Peyer's patch (tissue), 4 donors: ENCODE data around the gene SIGLEC5. TPM values are rescaled to one million over a fixed set of nuclear protein-coding genes. Genes with fewer than 3 reads are reported as not detected.
A peak's percentile ranks its signal among the peaks of the same experiment; 100 is the strongest.

ENCODE experiments used
- DNase-seq, 3 donors: peaks; one replicate each; pipeline ENCODE4 v3.0.0-alpha.2; 2017 to 2019
- H3K27ac ChIP-seq, 4 donors: fragments of 200-600 bp; sonication (generic); one replicate each; pipeline ENCODE4 v1.5.1; 2016 to 2019
- H3K27me3 ChIP-seq, 2 donors: fragments of 200-600 bp; sonication (generic); one replicate each; pipeline ENCODE4 v1.5.1; 2019
- H3K36me3 ChIP-seq, 3 donors: fragments of 200-600 bp; sonication (generic); one replicate each; pipeline ENCODE4 v1.5.1; 2016 to 2019
- H3K4me1 ChIP-seq, 4 donors: fragments of 200-600 bp; sonication (generic); one replicate each; pipeline ENCODE4 v1.5.1; 2016 to 2019
- H3K4me3 ChIP-seq, 4 donors: fragments of 200-600 bp; sonication (generic); 1 replicate in 3 of 4; 2 replicates in 1 of 4; pipeline ENCODE4 v1.5.1; 2016 to 2019; ENCODE audit warnings: mild to moderate bottlenecking in 1 of 4
- H3K9me3 ChIP-seq, 4 donors: fragments of 200-600 bp; sonication (generic); one replicate each; pipeline ENCODE4 v1.5.1; 2016 to 2019; ENCODE audit warnings: mild to moderate bottlenecking in 1 of 4
- POLR2A ChIP-seq, 2 donors: fragments of 450-650 bp; IDR thresholded peaks; one replicate each; pipeline ENCODE4 v1.5.1; 2017; ENCODE audit warnings: antibody characterized with exemption in 2 of 2, mild to moderate bottlenecking in 2 of 2, moderate library complexity in 2 of 2
- total RNA-seq, 4 donors: library from RNA; depleted of rRNA; stranded (reverse); fragments of >200 nt; gene quantifications; one replicate each; pipeline ENCODE4 v1.1.0, GENCODE V29; 2016
- TF ChIP-seq, protein P1 (sequence below), 6 experiments: fragments of 450-650 bp in 4 of 6; fragments of 200-600 bp in 2 of 6; sonication (generic) in 1 of 6; IDR thresholded peaks; one replicate each; pipeline ENCODE4 v1.5.1; 2017 to 2019; ENCODE audit warnings: antibody characterized with exemption in 6 of 6, mild to moderate bottlenecking in 3 of 6, moderate library complexity in 1 of 6

The SIGLEC5 gene
- total RNA-seq, 4 donors from 2014 or later = 0.57 to 9.1 TPM; not detected in 2

DNA sequence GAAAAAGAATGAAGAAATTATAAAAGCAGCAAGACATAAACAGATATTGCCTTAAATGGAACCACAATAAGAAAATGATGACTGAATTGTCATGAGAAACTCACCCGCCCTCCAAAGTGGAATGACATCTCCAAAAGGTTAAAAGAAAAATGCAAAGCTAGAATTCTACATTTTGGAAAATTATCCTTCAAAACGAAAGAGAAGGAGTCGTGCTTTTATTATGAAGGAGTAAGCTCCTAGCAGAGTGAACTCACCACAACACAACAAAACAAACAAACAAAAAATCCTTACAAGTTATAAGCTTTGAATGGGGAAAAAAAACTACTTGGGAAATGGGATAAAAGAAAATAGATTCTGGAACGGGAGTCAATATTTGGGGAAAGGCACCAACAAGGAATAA is 9.7 kb upstream of the SIGLEC5 start:
- Histone ChIP-seq H3K4me1 (no peaks in the 10 kb centered on the region), H3K27me3 (no peaks in the 10 kb centered on the region), H3K9me3 (no peaks in the 10 kb centered on the region), H3K4me3 (no peak overlapping the region), H3K27ac (no peak overlapping the region), H3K36me3 (no peaks in the 10 kb centered on the region)
- TF ChIP-seq POLR2A (IDR thresholded peaks at IDR 0.05) = no peak
- TF ChIP-seq, protein P1, sequence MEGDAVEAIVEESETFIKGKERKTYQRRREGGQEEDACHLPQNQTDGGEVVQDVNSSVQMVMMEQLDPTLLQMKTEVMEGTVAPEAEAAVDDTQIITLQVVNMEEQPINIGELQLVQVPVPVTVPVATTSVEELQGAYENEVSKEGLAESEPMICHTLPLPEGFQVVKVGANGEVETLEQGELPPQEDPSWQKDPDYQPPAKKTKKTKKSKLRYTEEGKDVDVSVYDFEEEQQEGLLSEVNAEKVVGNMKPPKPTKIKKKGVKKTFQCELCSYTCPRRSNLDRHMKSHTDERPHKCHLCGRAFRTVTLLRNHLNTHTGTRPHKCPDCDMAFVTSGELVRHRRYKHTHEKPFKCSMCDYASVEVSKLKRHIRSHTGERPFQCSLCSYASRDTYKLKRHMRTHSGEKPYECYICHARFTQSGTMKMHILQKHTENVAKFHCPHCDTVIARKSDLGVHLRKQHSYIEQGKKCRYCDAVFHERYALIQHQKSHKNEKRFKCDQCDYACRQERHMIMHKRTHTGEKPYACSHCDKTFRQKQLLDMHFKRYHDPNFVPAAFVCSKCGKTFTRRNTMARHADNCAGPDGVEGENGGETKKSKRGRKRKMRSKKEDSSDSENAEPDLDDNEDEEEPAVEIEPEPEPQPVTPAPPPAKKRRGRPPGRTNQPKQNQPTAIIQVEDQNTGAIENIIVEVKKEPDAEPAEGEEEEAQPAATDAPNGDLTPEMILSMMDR (IDR thresholded peaks at IDR 0.05) = no peak
- no peak for DNase-seq

DNA sequence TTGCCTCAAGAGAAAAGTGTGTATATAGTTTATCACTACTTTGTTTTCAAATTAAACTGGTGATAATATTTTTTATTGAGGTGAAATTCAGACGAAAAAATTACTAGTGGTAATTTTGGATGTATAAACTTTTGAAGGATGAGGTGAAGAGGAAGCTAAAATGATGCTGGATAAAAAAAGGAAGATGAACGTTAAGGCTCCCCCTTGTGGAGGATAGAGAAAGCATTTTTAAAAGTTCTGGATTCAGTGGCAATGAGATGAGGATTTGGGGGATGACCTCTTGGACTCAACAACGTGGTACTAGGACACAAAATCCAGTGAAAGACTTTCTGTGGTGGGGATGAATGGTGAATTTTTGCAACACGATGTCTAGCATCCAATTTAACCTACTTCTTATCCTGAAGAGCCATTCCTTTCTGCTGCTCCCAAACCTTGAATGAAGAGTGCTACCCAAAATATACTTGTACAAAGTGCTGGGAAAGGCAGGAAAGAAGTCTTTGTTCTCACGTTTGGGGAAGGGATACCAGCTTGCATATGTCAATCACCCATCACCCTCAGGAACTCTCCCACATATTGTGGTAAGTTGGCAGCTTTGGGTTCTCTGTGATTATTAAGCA is 7.3 kb upstream of the SIGLEC5 start:
- no peaks in the 10 kb centered on the region for H3K27me3 ChIP-seq
- no peaks in the 10 kb centered on the region for H3K9me3 ChIP-seq
- no peak overlapping the region for H3K4me3 ChIP-seq
- H3K4me1 ChIP-seq = no peaks in the 10 kb centered on the region
- TF ChIP-seq POLR2A (IDR thresholded peaks at IDR 0.05) = no peak
- TF ChIP-seq, protein P1 (IDR thresholded peaks at IDR 0.05) = peak in 3 of 6 experiments; percentile 41 to 60 (median 49)
- no peaks in the 10 kb centered on the region for H3K36me3 ChIP-seq
- no peak for DNase-seq
- H3K27ac ChIP-seq = no peak overlapping the region

DNA sequence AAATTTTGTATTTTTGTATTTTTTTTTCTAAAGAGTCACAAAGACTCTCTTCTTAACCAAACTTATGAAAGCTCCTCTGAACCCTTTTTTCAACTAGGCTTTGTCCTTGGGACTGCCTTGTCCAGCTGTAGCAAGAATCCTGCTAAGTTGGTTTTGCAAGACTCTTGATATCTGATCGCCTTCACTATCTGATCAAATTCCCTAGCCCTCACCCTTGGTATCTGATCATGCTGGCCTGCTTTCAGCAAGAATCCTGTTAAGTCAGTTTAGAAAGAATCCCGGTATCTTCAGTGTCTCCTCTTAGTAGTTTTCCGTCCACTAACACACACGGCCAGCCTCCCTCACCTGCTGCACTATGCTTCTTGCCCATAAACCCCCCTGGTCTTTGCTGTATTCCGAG is 1.9 kb upstream of the SIGLEC5 start:
- Histone ChIP-seq H3K4me1 (no peaks in the 10 kb centered on the region), H3K9me3 (no peaks in the 10 kb centered on the region), H3K27ac (no peak overlapping the region), H3K36me3 (no peaks in the 10 kb centered on the region), H3K4me3 (no peak overlapping the region), H3K27me3 (no peaks in the 10 kb centered on the region)
- DNase-seq = no peak
- no peak for TF ChIP-seq POLR2A (IDR thresholded peaks at IDR 0.05)
- TF ChIP-seq, protein P1 (IDR thresholded peaks at IDR 0.05) = no peak

DNA sequence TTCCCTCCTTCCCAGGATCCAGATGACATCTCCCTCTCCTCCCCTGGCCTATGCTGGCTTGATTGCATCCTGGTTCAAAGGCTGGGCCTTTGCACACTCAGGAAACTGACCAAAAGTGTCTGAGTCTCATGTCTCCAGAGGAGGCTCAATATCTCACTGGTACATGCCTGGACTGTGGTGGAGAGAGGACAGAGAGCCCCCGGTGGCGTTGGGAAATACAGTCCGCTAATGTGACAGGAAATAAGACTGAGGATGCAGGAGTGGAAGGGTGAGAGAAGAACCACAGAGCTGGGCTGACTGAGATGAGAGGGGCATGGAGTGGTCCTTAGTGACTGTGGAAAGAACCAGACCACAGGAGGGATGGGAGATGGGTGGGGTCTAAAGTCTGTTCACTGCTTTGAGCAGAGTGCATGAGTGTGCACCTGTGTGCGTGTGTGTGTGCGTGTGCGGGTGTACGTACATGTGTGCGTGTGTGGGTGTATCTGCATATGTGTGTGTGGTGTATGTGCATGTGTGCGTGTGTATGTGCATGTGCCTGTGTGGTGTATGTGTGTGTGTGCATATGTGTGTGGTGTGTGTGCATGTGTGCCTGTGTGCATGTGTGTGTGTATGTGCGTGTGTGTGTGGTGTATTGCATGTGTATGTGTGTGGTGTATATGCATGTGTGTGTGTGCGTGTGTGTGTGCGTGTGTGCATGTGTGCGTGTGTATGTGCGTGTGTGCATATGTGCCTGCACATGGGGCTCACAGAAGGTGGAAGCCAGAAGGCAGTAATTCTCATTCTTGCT is 1.9 kb downstream of the SIGLEC5 start:
- Histone ChIP-seq H3K9me3 (no peaks in the 10 kb centered on the region), H3K27me3 (no peaks in the 10 kb centered on the region), H3K36me3 (no peaks in the 10 kb centered on the region), H3K4me3 (no peak overlapping the region), H3K27ac (peak overlapping the region in 1 of 4 donors; percentile 17), H3K4me1 (no peaks in the 10 kb centered on the region)
- DNase-seq = no peak
- no peak for TF ChIP-seq POLR2A (IDR thresholded peaks at IDR 0.05)
- TF ChIP-seq, protein P1 (IDR thresholded peaks at IDR 0.05) = no peak

DNA sequence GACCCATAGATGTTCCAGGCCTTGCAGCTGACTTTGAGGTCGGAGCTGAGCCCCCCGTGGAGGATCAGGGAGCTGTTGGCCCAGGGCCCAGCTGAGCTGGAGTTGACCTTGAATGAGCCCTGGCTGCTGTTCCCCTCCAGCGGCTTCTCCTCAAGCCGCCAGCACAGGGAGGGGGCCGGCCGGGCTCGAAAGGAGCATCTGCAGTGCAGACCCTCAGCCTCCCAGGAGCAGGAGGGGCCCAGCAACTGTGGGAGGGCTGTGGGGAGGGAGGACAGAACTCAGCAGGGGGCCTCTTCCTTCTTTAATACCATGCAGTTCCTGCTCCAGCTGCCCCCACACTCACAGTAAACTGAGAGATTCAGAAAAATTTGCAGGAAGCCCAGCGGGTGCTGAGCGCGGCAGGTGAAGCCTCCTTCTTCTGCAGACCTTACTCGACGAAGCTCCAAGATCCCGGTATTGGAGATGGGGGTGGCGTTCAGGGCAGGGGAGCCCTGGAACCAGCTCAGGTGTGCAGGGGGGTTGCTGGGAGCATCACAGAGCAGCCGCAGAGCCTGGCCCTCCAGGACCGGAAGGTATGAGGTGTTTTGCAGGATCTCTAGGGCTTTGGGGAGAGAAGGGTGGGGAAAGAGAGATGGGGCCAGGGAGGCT is 2.6 kb downstream of the SIGLEC5 start:
- TF ChIP-seq, protein P1 (IDR thresholded peaks at IDR 0.05) = no peak
- no peak for TF ChIP-seq POLR2A (IDR thresholded peaks at IDR 0.05)
- Histone ChIP-seq H3K4me3 (no peak overlapping the region), H3K36me3 (no peaks in the 10 kb centered on the region), H3K27me3 (no peaks in the 10 kb centered on the region), H3K27ac (peak overlapping the region in 1 of 4 donors; percentile 10), H3K4me1 (no peaks in the 10 kb centered on the region), H3K9me3 (no peaks in the 10 kb centered on the region)
- peak in 1 of 3 donors; percentile 41 for DNase-seq
